GM18858 (cell line): ENCODE results near the gene RNASEH2B.

Experiments used
- ATAC-seq: cut with Tn5 transposase; IDR thresholded peaks from one replicate; pipeline ENCODE4 v1.9.1; 2021; ENCODE audit not compliant: unreplicated experiment

RNASEH2B gene

DNA sequence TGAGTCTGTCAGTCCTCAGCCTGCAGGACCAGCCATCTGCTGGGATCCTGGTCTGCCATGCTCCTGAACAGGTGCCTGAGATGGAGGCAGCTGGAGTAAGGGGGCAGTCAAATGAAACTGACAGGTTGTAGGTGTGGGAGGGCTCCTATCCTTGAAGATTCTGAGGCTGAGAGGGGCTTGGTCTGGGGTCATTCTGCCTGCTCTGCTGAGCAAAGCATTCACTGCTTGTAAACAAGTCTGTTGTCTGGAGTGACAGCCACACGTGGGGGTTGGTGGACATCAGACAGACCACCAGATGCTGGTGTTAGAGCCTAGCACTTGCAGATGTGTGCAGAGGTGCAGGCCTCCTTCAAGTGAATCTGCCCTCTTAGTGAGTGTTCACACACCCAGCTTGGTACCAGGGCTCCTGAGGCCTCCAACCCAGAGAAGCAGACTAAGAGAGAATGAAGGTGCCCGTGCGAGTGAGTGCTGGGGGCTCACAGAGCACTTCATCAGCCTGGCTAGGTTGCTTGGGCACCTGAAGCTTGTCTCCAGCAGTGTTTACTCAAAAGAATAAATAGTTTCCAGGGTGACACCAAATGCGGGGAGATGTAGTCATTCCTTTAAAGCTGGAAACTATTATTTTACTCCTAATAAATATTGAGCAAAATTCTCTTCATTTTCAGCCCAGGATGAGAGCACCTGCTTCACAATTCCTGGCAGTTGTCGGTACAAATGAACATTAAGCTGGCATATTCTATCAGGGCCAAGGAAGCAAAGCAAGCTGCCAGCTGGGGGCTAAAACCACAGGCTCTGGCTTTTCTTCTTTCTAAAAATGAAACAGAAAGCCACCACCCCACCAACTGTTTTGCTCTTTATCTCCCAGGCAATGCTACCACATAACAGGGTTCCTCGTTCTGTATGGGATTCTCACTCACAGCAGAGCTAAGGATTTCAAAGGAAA, 82.3 kb downstream of the RNASEH2B start:
- ATAC-seq = peak; percentile 87

DNA sequence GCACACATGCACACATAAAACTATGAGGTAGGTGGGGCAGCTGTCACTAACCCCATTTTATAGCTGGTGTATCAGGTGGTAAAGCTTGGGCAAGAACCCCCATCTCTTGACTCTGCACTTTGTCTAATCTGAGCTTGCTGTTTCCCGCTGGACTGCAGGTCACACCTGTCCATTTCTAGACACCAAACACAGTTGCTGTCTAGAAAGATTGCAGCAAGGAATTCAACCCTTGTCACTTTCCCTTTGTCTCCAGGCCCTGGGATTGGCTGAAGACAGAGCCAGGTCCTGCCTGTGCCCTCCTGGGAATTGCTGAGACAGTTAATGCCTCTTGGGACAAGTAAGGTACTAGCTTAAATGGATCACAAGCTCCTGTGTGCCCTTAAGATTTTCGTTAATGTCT, 83.8 kb downstream of the RNASEH2B start:
- no peak for ATAC-seq

GRCh38 chr13:50993934-50994333, 84.3 kb downstream of the RNASEH2B start:
- no peak for ATAC-seq

DNA sequence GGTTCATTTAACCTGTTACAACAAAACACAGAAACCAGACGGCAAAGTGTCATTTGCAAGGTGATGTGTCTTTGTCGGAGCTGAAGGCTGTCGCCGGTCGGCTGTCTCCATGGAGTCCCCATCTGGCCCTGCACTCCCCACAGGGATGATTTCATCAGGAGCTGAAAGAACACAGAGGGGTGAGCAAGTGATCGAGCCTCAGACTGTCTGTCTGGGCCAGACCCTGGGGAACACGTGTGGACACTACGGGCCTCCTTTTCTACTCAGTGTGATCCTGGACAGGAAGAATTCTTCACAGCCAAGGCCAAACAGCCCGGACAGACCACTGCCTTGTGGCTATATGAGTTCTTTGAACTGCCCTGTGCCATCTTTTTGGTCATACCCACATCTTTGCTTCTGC, 85.1 kb downstream of the RNASEH2B start:
- ATAC-seq = no peak

DNA sequence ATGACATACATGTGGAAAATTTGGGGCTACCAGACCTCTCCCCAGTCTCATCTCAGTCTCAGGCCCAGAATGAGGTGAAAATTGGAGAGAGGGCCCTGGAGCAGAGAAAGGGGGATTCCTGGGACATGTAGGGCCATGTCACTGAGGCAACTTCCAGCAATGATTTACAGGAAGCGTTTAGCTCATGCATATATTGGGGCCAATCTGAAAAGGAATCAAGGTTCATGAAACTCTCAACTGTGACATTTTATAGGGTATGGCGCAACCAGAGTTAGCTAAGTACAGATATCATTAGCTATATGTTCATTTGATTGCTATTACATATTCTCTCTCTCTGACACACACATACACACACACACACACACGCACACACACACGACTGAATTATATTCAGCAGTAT, 86.3 kb downstream of the RNASEH2B start:
- no peak for ATAC-seq

- no peak for ATAC-seq
These were observed 88.7 kb downstream of the RNASEH2B start for GRCh38 chr13:50998326-50998725.

- ATAC-seq = no peak
These were observed 90.0 kb downstream of the RNASEH2B start for GRCh38 chr13:50999641-51000040.

- no peak for ATAC-seq
These were observed 90.5 kb downstream of the RNASEH2B start for GRCh38 chr13:51000061-51000460.

DNA sequence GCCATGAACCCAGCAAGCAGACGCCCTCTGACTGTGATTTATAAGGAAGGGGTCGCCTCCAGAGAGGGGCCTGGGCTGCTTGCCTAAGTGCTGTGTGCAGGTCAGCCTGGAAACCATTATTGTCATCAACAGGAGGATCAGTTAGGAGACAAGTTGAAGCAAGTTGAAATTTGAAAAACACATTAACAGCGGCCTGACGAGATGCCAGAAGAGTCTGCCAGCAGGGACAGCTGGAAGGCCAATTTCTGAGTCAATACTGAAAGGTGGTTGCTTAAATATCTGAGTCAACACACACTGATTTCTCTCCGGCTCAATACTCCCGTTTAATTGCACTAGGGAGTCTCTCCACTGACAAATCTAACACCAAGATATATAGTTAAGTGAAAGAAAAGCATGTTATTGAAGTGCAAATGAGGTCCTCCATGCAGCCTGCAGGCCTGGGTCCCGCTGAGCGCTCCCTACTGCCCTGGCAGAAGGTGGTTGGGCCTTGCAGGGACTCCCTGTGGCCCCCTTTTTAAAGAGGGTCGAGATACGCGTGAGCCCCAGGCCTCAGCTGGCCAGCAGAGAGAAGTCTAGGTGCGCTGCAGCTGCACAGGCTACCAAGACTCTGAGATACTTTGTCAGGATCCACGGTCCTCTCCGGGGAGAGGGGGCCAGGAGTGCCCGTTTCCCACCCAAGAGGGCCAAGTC, 91.1 kb downstream of the RNASEH2B start:
- no peak for ATAC-seq

- ATAC-seq = no peak
These were observed 91.7 kb downstream of the RNASEH2B start for GRCh38 chr13:51001335-51001734.

DNA sequence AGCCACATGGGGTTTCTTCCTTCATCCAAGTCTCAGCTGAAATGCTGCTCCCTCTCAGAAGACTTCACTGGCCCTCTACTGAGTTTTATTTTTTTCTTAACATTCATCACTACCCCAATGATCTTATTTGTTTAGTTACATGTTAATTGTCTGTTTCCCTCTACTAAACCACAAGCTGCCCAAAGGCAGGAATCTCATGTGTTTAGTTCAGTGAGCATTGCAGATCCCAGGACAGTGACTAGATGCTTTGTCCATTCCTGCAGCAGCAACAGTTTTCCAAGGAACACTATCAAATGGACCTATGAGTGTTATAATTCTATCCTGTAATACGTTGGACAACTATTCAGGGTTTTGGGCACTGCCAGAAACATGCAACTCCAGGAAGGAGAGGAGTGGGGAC, 93.1 kb downstream of the RNASEH2B start:
- ATAC-seq = no peak

GRCh38 chr13:51003642-51004041, 94.1 kb downstream of the RNASEH2B start:
- no peak for ATAC-seq

DNA sequence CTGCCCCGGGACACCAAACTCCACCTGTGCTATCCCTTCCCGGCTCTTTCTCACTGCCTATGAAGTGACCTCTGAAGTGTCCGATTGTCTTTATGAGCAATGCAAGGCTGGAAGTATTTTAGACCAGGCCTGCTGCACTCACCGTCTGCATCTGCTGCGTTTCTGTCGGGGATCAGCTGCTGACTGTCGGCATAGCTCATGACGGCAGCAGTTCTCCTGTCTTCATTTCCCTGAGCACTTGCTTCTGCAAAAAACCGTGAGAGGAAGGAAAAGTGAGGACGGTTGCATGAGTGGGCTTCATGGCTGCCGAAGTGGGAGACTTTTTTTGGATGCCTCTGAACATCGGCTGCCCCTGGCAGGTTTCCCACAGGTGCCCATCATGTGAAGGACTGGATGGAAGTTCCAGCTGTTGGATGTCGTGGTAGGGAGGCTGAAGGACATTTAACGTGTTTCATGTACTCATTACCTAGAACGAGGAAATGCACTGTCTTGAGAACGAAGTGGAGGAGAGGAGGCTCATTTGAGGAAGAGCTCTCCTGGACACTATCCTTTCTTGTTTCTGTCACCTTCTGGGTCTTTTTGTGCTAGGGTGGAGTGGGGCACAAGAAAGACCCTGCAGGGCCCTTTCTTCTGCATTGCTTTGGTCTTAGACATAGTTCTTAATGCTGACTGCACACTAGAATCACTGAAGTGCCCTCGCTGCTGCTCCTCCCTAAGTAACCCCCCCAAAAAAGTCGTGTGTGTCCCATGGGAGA, 94.7 kb downstream of the RNASEH2B start:
- ATAC-seq = no peak

DNA sequence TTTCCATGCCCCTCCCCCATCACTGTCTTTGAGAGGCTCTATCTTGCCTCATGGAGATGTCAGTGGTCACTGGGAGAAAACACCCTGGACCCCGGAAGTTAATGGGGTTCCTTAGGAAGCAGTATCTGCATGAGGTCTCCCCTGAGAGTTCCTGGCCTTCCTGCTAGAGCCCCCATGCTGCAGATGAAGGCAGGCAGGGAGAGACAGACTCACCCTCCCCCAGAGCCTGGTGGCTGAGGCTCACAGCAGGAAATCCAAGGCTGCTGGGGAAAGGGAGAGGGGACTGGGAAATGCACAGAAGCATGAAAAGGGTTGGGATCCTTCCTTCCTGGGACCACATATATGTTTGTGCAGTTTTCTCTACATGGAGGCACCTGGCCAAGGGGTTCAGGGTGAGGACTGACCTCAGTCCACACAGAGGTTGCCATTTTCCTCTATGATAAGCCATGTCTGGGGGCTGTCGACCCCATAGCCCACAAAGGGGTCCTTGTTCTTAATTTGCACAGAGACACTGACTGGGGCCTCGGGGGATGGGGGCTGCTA, 95.4 kb downstream of the RNASEH2B start:
- ATAC-seq = no peak

- ATAC-seq = no peak
These were observed 96.0 kb downstream of the RNASEH2B start for GRCh38 chr13:51005566-51005965.
